Measurements from ENCODE around the gene HS2ST1. TPM values are rescaled to one million over a fixed set of nuclear protein-coding genes. Genes with fewer than 3 reads are reported as not detected.
"Not testable (repeated sequence)": the region's sequence is repeated elsewhere in the genome, so short reads cannot be mapped to it uniquely, and the experiment has no call there.

HS2ST1 gene
- total and polyA plus RNA-seq, 2 donors (not counting 3 experiments of a cell fraction or from before 2014, with no cell fraction given) = 5.5 to 31.2 TPM

DNA sequence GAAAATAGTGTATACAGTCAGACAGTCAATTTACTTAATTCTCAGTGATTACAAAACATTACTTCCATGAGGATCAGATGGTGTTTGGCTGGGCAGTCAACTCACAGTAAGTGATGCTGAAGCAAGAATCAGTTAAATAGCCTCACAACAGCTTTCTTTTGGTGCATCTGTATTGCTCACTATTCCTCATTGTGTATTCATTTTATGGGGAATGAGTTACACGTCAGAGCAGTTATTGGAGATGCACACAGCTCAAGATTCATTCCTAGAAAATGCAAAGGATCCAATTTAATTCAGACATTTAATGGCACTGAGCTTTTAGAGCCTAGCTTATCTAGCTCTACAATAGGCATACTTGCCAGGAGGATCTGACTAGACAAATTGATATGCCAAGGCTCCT is 150.6 kb downstream of the HS2ST1 start:
- H3K9ac ChIP-seq (replicated peaks; ENCODE audit: extremely low read depth, insufficient read depth, low read length) = no peak overlapping the region
- TF ChIP-seq, protein P1, sequence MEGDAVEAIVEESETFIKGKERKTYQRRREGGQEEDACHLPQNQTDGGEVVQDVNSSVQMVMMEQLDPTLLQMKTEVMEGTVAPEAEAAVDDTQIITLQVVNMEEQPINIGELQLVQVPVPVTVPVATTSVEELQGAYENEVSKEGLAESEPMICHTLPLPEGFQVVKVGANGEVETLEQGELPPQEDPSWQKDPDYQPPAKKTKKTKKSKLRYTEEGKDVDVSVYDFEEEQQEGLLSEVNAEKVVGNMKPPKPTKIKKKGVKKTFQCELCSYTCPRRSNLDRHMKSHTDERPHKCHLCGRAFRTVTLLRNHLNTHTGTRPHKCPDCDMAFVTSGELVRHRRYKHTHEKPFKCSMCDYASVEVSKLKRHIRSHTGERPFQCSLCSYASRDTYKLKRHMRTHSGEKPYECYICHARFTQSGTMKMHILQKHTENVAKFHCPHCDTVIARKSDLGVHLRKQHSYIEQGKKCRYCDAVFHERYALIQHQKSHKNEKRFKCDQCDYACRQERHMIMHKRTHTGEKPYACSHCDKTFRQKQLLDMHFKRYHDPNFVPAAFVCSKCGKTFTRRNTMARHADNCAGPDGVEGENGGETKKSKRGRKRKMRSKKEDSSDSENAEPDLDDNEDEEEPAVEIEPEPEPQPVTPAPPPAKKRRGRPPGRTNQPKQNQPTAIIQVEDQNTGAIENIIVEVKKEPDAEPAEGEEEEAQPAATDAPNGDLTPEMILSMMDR (IDR thresholded peaks at IDR 0.05; ENCODE audit: extremely low read depth in 1 of 2, insufficient read depth in 1 of 2, low read depth in 1 of 2, low read length in 2 of 2) = no peak
- TF ChIP-seq JUN (IDR thresholded peaks at IDR 0.05; ENCODE audit: borderline replicate concordance, insufficient read depth, insufficient read length, low read depth) = no peak
- no peak for DNase-seq (ENCODE audit: low read depth, low spot score)
- FAIRE-seq = no peak
- no peaks in the 10 kb centered on the region for H4K20me1 ChIP-seq (replicated peaks; ENCODE audit: control insufficient read depth, extremely low read depth, insufficient read depth, low read length)
- H3K9me1 ChIP-seq (replicated peaks; ENCODE audit: control insufficient read depth, extremely low read depth, insufficient read depth, low read length) = no peaks in the 10 kb centered on the region
- no peaks in the 10 kb centered on the region for H3K9me3 ChIP-seq (replicated peaks; ENCODE audit: control insufficient read depth, insufficient read depth, low read length)
- intact Hi-C loops (cut with micrococcal nuclease) (no loop called here), dilution Hi-C loops (cut with MboI; ENCODE audit: extremely low pct_ligation_motif_present, low sequenced_read_pairs) (no loop called here)
- no peaks in the 10 kb centered on the region for H3K36me3 ChIP-seq (ENCODE audit: control insufficient read depth in 2 of 2, extremely low read depth in 1 of 2, insufficient read depth in 2 of 2, low read length in 2 of 2)
- BruUV-seq (replicated peaks) = no TSS peak
- H2AFZ ChIP-seq (ENCODE audit: low read depth, low read length) = no peak overlapping the region
- H3K4me1 ChIP-seq (ENCODE audit: control insufficient read depth, extremely low read depth, insufficient read depth, low read length) = no peaks in the 10 kb centered on the region
- no peak overlapping the region for H3K27ac ChIP-seq (ENCODE audit: insufficient read depth, low read depth, low read length)
- no peak overlapping the region for H3K4me2 ChIP-seq (ENCODE audit: insufficient read depth, low read length)
- ChIA-PET POLR2A (no interaction called here), CTCF (interaction anchor here (0.6 to 2.2 kb wide), 4 partner anchors 12 to 227 kb away, joined by 3 to 11 read pairs (median 4); no protein-coding TSS in a partner anchor)
- H3K4me3 ChIP-seq (replicated peaks in 1 of 3; ENCODE audit: insufficient read depth in 1 of 3, low read depth in 1 of 3, low read length in 3 of 3) = no peak overlapping the region
- no peaks in the 10 kb centered on the region for H3K27me3 ChIP-seq (ENCODE audit: control insufficient read depth in 2 of 2, insufficient read depth in 2 of 2, low read length in 2 of 2)
- peaks cover 3% of the 10 kb centered on the region for H3K79me2 ChIP-seq (ENCODE audit: control insufficient read depth, insufficient read depth, low read length)

DNA sequence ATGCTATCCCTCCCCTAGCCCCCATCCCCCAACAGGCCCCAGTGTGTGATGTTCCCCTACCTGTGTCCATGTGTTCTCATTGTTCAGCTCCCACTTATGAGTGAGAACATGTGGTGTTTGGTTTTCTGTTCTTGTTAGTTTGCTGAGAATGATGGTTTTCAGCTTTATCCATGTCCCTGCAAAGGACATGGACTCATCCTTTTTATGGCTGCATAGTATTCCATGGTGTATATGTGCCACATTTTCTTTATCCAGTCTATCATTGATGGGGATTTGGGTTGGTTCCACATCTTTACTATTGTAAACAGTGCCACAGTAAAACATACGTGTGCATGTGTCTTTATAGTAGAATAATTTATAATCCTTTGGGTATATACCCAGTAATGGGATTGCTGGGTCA is 152.3 kb downstream of the HS2ST1 start:
- BruUV-seq (replicated peaks); POLR2A ChIA-PET; H4K20me1 ChIP-seq (replicated peaks; ENCODE audit: control insufficient read depth, extremely low read depth, insufficient read depth, low read length); dilution Hi-C loops (cut with MboI; ENCODE audit: extremely low pct_ligation_motif_present, low sequenced_read_pairs); H3K4me3 ChIP-seq (replicated peaks in 1 of 3; ENCODE audit: insufficient read depth in 1 of 3, low read depth in 1 of 3, low read length in 3 of 3); H3K4me2 ChIP-seq (ENCODE audit: insufficient read depth, low read length); H3K4me1 ChIP-seq (ENCODE audit: control insufficient read depth, extremely low read depth, insufficient read depth, low read length); CTCF ChIA-PET; H3K9me1 ChIP-seq (replicated peaks; ENCODE audit: control insufficient read depth, extremely low read depth, insufficient read depth, low read length); FAIRE-seq; H3K27me3 ChIP-seq (ENCODE audit: control insufficient read depth in 2 of 2, insufficient read depth in 2 of 2, low read length in 2 of 2); H3K79me2 ChIP-seq (ENCODE audit: control insufficient read depth, insufficient read depth, low read length); H3K27ac ChIP-seq (ENCODE audit: insufficient read depth, low read depth, low read length); H3K9me3 ChIP-seq (replicated peaks; ENCODE audit: control insufficient read depth, insufficient read depth, low read length); H2AFZ ChIP-seq (ENCODE audit: low read depth, low read length); H3K9ac ChIP-seq (replicated peaks; ENCODE audit: extremely low read depth, insufficient read depth, low read length); H3K36me3 ChIP-seq (ENCODE audit: control insufficient read depth in 2 of 2, extremely low read depth in 1 of 2, insufficient read depth in 2 of 2, low read length in 2 of 2); intact Hi-C loops (cut with micrococcal nuclease); DNase-seq (ENCODE audit: low read depth, low spot score): not testable (repeated sequence)
